IPS DF 4.7 (cell line): Measurements from ENCODE around the gene IMMT.

Experiments
- DNase-seq: peaks from one replicate; pipeline ENCODE4 v3.0.0-alpha.2; 2013; ENCODE audit warnings: low spot score; ENCODE audit errors: extremely low read depth

The IMMT gene

GRCh38 chr2:86226636-86227520 lies 31.6 kb upstream of the IMMT start:
- DNase-seq = no peak

DNA sequence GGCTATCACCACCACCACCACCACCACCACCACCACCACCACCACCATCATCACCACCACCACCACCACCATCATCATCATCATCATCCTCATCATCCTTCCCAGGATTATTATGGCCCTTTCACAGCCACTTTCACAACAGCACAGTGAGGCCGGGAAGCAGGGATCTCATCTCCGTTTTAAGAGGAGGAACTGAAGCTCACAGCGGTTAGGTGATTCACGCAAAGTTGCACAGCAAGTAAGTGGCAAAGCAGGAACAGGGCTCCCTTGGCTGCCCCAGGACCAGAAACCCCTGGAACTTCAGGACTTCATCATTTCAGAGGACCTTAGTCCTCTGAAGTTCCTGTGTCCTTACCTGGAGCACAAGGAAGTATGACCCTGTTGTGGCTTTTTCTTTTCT lies 30.8 kb upstream of the IMMT start:
- no peak for DNase-seq

DNA sequence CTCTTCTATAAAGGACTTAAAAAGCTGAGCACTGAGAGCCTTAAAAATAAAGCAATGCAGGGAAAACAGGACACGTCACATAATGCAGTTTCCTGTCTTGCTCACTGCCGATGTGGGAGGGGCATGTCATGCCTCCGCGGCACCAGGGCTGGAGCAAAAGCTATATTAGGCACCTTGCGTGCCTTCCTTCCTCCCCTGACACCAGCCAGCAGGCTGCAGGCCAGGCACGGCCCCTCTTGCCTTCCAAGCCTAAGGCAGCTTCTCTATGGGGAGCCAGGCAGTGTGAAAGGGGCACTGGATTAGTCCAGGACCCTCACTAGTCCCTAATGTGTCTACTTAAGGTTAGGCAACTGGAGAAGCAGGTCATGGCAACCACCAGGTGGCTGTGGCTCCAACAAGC lies 30.3 kb upstream of the IMMT start:
- DNase-seq = no peak

DNA sequence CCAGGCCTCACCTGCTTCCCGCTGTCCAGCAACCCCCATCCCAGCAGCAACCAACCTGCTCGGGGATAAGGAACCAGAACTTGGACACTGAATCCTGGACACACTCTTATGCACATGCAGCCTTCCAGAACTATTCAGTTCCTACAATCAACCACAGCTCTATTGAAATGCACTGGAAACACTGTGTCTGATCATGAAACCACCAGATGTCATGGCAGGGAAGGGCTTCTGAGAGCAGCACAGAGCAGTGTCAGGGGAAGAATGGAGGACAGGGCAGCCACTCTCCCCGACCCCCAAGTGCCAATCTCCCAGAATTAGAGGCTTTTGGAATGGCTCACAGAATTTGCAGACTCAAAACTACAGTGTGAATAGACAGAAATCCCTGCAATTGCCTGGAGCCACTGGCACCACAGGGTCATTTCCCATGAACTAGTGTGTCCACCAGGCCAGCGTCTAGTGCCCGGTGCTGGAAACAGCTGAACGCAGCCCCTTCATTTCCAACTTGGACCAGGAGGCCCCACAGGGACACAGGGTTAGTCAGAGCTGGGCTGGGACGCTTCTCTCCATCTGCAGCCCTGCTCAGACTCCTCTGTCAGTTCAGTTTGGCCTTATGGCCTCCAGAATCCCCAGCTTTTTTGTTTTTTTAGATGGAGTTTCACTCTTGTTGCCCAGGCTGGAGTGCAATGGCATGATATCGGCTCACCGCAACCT lies 29.5 kb upstream of the IMMT start:
- DNase-seq = no peak

DNA sequence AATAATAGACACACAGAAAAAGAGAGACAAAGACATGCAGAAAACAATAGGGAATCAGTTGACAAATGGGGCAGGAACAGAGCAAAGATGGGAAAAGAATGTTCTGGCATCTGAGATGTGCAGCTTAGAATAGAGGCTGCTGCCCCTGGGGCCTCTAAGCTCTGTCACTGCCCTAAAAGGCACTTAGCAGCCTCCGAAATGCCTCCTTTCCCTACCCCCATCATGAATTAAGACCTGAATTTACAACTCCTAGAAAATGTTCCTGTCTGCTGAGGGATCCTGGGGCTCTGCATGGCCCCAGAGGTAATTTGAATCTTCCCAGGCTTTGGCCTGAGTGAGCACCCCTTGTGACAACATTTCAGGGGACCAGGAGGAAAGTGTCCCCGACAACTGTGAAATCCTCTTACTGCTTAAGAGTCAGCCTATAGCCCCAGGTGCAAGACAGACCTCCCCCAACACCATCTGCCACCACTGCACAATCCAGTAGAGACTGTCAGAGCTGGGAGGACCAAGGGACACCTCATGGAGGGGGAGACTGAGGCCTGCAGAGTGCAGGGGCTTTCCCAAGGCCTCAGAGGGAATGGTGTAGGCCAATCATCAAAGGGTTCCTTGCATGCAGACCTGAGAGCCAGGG lies 28.8 kb upstream of the IMMT start:
- no peak for DNase-seq

GRCh38 chr2:86223140-86223926 lies 28.1 kb upstream of the IMMT start:
- DNase-seq = no peak

GRCh38 chr2:86221066-86221684 lies 25.9 kb upstream of the IMMT start:
- DNase-seq = peak; percentile 58

DNA sequence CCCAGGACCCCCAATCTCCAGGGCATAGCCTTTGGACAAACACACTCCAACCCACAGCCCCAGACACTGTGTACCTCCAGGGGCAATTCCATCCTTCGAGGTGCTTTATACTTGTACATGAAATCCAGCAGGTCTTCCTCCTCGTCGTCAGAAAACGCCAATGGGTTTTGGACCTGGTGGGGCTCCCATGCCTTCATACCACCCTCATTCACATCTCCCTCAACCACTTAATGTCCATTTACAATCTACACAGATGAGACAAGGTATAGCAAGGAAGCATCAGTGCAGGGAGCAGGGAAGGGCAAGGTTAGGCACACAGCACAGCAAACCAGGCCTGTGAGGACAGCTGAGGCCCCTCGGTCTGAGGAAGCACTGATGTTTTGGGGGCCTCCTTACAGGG lies 24.6 kb upstream of the IMMT start:
- no peak for DNase-seq

DNA sequence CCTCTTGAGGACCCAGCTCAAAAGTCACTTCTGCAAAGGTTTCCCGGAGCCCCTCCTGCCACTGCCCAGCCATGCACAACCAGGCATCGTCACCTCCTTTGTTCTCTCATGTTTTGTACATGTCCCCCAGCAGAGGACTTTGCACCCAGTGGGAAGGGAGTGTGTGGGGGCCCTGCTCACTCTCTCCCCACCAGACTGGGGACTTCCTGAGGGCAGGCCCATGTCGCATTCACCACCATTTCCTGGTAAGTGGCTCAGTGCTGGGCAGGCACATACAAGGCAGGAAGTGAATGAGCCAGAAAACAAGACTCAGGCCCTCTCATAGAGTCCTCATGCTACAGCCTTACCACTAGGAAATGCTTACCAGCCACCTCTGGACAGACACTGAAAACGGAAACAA lies 22.9 kb upstream of the IMMT start:
- DNase-seq = no peak

GRCh38 chr2:86216575-86217555 lies 21.6 kb upstream of the IMMT start:
- DNase-seq = no peak

DNA sequence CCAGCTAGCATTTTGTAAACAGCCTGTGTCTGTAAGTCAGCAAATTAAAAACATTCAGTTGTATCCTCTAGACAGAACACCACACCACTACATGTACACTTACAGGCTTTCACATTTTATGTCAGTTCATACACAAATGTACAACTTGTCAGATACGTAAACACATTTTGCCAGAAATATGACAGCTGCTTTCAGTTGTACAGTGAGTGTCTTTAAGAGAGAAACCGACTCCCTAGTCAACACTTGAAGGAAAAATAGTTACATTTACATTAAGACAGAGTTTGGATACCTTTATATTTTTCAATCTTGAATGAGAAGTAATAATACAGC lies 19.2 kb upstream of the IMMT start:
- no peak for DNase-seq

- DNase-seq = no peak
Observed at GRCh38 chr2:86213699-86214502, 18.6 kb upstream of the IMMT start.

DNA sequence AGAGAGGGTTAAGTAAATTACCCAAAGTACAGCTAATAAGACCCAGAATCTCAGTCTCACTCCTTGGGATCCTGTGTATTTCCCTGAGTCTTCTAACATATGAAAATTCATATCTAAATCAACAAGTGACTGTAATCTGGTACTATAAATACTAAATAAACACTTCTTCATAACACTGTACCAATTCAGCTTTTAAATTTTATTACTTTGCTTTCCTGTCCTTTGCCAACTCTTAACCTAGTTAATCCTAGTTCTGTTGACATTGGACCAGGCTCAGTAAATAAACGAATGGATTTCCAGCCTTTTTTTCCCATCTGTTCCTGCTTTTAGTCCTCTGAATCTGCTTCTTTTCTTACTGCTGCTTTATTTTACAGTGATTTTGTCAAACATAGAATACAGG lies 17.8 kb upstream of the IMMT start:
- DNase-seq = no peak

- DNase-seq = no peak
Observed at GRCh38 chr2:86211796-86212188, 16.5 kb upstream of the IMMT start.

- DNase-seq = no peak
Observed at GRCh38 chr2:86211033-86211795, 16.0 kb upstream of the IMMT start.

DNA sequence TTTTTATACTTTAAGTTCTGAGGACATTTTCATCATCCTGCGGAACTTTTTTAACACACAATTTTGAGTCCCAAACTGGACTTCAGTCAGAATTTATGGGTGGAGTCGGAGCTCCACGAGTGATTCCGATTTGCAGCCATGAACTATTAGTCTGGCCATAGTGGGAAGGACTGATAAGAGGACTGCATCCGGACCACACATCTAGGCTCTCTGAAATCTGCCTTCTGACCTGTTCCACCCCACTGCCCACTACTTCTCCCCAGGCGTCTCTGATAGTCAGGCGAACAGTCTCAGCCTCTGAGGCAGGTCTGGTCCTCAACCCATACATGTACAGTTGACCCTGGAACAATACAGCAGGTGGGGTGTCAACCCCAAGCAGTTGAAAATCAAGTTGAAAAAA lies 9.2 kb upstream of the IMMT start:
- no peak for DNase-seq

GRCh38 chr2:86203614-86204013 lies 8.4 kb upstream of the IMMT start:
- no peak for DNase-seq

DNA sequence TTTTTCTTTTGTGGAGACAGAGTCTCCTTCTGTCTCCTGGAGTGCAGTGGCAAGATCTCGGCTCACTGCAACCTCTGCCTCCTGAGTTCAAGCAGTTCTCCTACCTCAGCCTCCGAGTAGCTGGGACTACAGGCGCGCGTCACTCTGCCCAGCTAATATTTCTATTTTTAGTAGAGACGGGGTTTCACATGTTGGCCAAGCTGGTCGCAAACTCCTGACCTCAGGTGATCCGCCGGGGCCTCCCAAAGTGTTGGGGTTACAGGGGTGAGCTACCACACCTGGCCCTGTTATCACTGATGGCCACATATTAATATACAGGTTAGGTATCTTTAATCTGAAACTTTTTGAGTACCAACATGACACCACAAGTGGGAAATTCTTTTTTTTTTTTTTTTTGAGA lies 7.4 kb upstream of the IMMT start:
- no peak for DNase-seq

GRCh38 chr2:86202336-86202692 lies 7.1 kb upstream of the IMMT start:
- DNase-seq = no peak
